MCF 10A (cell line): ENCODE results near the gene ADH7. TPM values are rescaled to one million over a fixed set of nuclear protein-coding genes. Genes with fewer than 3 reads are reported as not detected.

Experiments
- BruUV-seq: library from RNA; stranded (reverse); fragments of 400-500 nt; replicated peaks from 2 replicates; lab custom pipeline; 2021; lab: Mats Ljungman, UMichigan
- CTCF ChIA-PET: fragments of 300-600 bp; sonication (Branson Sonifier 250); formaldehyde crosslinking; extraction: SDS; loops from one replicate; lab custom pipeline; 2021; ENCODE audit warnings: antibody characterized with exemption, inconsistent platforms; lab: Yijun Ruan, JAX
- POLR2A ChIA-PET: fragments of 300-600, 350-650 bp; sonication (Branson Sonifier 250); formaldehyde crosslinking; extraction: SDS; loops from one replicate; lab custom pipeline; 2020; ENCODE audit warnings: antibody characterized with exemption, inconsistent platforms; lab: Yijun Ruan, JAX
- DNase-seq: peaks from one replicate; pipeline ENCODE4 v3.0.0-alpha.2; 2018; ENCODE audit not compliant: unreplicated experiment
- H3K27ac Mint-ChIP-seq: one replicate; pipeline ENCODE4 v1.8.0; 2022; ENCODE audit warnings: mild to moderate bottlenecking, low read depth, mixed read lengths; ENCODE audit not compliant: unreplicated experiment
- H3K27me3 Mint-ChIP-seq: one replicate; pipeline ENCODE4 v1.8.0; 2022; ENCODE audit warnings: mixed read lengths; ENCODE audit not compliant: insufficient read depth, unreplicated experiment
- H3K36me3 Mint-ChIP-seq: one replicate; pipeline ENCODE4 v1.8.0; 2022; ENCODE audit warnings: mild to moderate bottlenecking, moderate library complexity, mixed read lengths; ENCODE audit not compliant: insufficient read depth, unreplicated experiment
- H3K4me1 Mint-ChIP-seq: one replicate; pipeline ENCODE4 v1.8.0; 2022; ENCODE audit warnings: mixed read lengths; ENCODE audit not compliant: insufficient read depth, unreplicated experiment
- H3K4me3 Mint-ChIP-seq: one replicate; pipeline ENCODE4 v1.8.0; 2022; ENCODE audit warnings: mild to moderate bottlenecking, moderate library complexity, mixed read lengths; ENCODE audit not compliant: unreplicated experiment
- H3K9me3 Mint-ChIP-seq: one replicate; pipeline ENCODE4 v1.8.0; 2022; ENCODE audit warnings: mixed read lengths; ENCODE audit not compliant: unreplicated experiment
- intact Hi-C: fragments of 100-400 bp; cut with micrococcal nuclease; formaldehyde crosslinking; loops from 2 replicates; pipeline ENCODE4 v1.14.1; 2022
- total RNA-seq: library from RNA; stranded (reverse); gene quantifications from 2 replicates; pipeline ENCODE4 v1.2.3, GENCODE V29; 2022
- TF ChIP-seq, protein P1 (sequence below): fragments of 200-600 bp; IDR thresholded peaks from one replicate; pipeline ENCODE4 v1.8.0; 2022; ENCODE audit warnings: antibody characterized with exemption, mild to moderate bottlenecking; ENCODE audit not compliant: unreplicated experiment

The ADH7 gene
- total RNA-seq, 1 experiment from 2014 or later = not detected

GRCh38 chr4:99414401-99414800 is 20.7 kb downstream of the ADH7 start:
- H3K36me3 Mint-ChIP-seq = no peaks in the 10 kb centered on the region
- intact Hi-C loops = no loop called here
- peak; percentile 87 for DNase-seq
- no peak overlapping the region for H3K27ac Mint-ChIP-seq
- no peaks in the 10 kb centered on the region for H3K27me3 Mint-ChIP-seq
- ChIA-PET CTCF (interaction anchor here (0.6 to 2.0 kb wide), 2 partner anchors 49 to 1300 kb away, joined by 3 to 16 read pairs; no protein-coding TSS in a partner anchor), POLR2A (interaction anchor here (0.8 to 2.2 kb wide), 4 partner anchors 11 to 1125 kb away, joined by 6 to 8 read pairs (median 6); no protein-coding TSS in a partner anchor)
- H3K4me3 Mint-ChIP-seq = no peak overlapping the region
- BruUV-seq = no TSS peak
- H3K9me3 Mint-ChIP-seq = no peaks in the 10 kb centered on the region
- TF ChIP-seq, protein P1, sequence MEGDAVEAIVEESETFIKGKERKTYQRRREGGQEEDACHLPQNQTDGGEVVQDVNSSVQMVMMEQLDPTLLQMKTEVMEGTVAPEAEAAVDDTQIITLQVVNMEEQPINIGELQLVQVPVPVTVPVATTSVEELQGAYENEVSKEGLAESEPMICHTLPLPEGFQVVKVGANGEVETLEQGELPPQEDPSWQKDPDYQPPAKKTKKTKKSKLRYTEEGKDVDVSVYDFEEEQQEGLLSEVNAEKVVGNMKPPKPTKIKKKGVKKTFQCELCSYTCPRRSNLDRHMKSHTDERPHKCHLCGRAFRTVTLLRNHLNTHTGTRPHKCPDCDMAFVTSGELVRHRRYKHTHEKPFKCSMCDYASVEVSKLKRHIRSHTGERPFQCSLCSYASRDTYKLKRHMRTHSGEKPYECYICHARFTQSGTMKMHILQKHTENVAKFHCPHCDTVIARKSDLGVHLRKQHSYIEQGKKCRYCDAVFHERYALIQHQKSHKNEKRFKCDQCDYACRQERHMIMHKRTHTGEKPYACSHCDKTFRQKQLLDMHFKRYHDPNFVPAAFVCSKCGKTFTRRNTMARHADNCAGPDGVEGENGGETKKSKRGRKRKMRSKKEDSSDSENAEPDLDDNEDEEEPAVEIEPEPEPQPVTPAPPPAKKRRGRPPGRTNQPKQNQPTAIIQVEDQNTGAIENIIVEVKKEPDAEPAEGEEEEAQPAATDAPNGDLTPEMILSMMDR = no peak
- H3K4me1 Mint-ChIP-seq = no peaks in the 10 kb centered on the region

- DNase-seq = no peak
- no peak overlapping the region for H3K27ac Mint-ChIP-seq
- H3K36me3 Mint-ChIP-seq = no peaks in the 10 kb centered on the region
- no peaks in the 10 kb centered on the region for H3K27me3 Mint-ChIP-seq
- H3K4me1 Mint-ChIP-seq = no peaks in the 10 kb centered on the region
- no peaks in the 10 kb centered on the region for H3K9me3 Mint-ChIP-seq
- BruUV-seq = no TSS peak
- POLR2A ChIA-PET = interaction anchor here (1.1 to 2.2 kb wide), 3 partner anchors 10 to 325 kb away, joined by 3 to 8 read pairs (median 7); no protein-coding TSS in a partner anchor
- CTCF ChIA-PET = interaction anchor here (0.7 to 2.0 kb wide), 2 partner anchors 50 to 212 kb away, joined by 3 to 16 read pairs; no protein-coding TSS in a partner anchor
- no peak overlapping the region for H3K4me3 Mint-ChIP-seq
- TF ChIP-seq, protein P1 = no peak
- intact Hi-C loops = no loop called here
These were observed 22.0 kb downstream of the ADH7 start for GRCh38 chr4:99413140-99413539.

DNA sequence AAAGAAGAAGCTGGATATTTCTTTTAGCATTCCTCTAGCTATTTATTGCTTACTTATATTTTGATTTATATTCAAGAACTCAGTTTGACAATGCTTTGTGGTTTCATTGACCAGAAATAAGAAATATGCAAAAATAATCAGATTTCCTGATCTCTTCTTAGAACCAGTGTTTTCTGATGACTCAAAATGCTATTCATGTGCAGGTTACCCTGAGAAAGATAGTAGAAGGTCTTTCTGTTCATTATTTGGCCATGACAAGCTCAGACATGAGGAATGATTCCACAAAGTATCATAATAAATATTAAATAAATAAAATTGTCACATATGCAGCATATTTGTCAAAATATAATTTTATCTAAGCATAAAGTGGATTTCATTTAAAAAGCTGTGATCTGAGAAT is 24.1 kb downstream of the ADH7 start:
- CTCF ChIA-PET = interaction anchor here (0.6 to 10.2 kb wide), 10 partner anchors 8 to 311 kb away, joined by 3 to 89 read pairs (median 6); no protein-coding TSS in a partner anchor
- intact Hi-C loops = no loop called here
- no peak overlapping the region for H3K27ac Mint-ChIP-seq
- H3K4me3 Mint-ChIP-seq = no peak overlapping the region
- POLR2A ChIA-PET = interaction anchor here (0.9 to 1.8 kb wide), 4 partner anchors 45 to 208 kb away, joined by 3 to 5 read pairs (median 4); no protein-coding TSS in a partner anchor
- no TSS peak for BruUV-seq
- H3K36me3 Mint-ChIP-seq = no peaks in the 10 kb centered on the region
- no peaks in the 10 kb centered on the region for H3K27me3 Mint-ChIP-seq
- no peaks in the 10 kb centered on the region for H3K4me1 Mint-ChIP-seq
- H3K9me3 Mint-ChIP-seq = no peaks in the 10 kb centered on the region
- no peak for DNase-seq
- TF ChIP-seq, protein P1 = no peak

GRCh38 chr4:99410075-99410474 is 25.1 kb downstream of the ADH7 start:
- TF ChIP-seq, protein P1 = no peak
- CTCF ChIA-PET = interaction anchor here (0.5 to 10.2 kb wide), 8 partner anchors 10 to 1135 kb away, joined by 3 to 89 read pairs (median 4); no protein-coding TSS in a partner anchor
- POLR2A ChIA-PET = interaction anchor here (0.6 to 1.6 kb wide), 3 partner anchors 33 to 206 kb away, joined by 3 to 6 read pairs (median 4); no protein-coding TSS in a partner anchor
- Mint-ChIP-seq H3K36me3 (no peaks in the 10 kb centered on the region), H3K27ac (no peak overlapping the region), H3K27me3 (no peaks in the 10 kb centered on the region), H3K4me3 (no peak overlapping the region), H3K4me1 (peaks cover 6% of the 10 kb centered on the region), H3K9me3 (no peaks in the 10 kb centered on the region)
- no TSS peak for BruUV-seq
- intact Hi-C loops = no loop called here
- no peak for DNase-seq
